Measurements from ENCODE around the gene ZNF732.

Gene ZNF732

GRCh38 chr4:304969-305680, at the start of gene ZNF732:
Gene ZNF732 (minus strand): TSS chr4:305474. CDS start chr4:305310, 164 bp downstream.
- Histone ChIP-seq H3K4me1 (ENCODE audit: insufficient read depth, low read length, severe bottlenecking) (peaks cover 26% of the 10 kb centered on the region), H3K9ac (ENCODE audit: low read length) (no peak within 1 kb of the TSS; the same call in 1 of the 2 replicates), H2AFZ (ENCODE audit: low read length) (no peak within 1 kb of the TSS), H3K9me2 (ENCODE audit: low read depth, low read length) (no peaks in the 10 kb centered on the region), H3K27ac (ENCODE audit: low read depth, low read length, poor library complexity, severe bottlenecking) (peak within 1 kb of the TSS; percentile 94), H3K36me3 (ENCODE audit: insufficient read depth, low read length) (no peaks in the 10 kb centered on the region), H3K9me3 (ENCODE audit: low read length) (no peaks in the 10 kb centered on the region), H3K4me3 (ENCODE audit: low read depth, low read length, poor library complexity, severe bottlenecking) (no peak within 1 kb of the TSS), H4K20me1 (ENCODE audit: insufficient read depth, low read length) (no peaks in the 10 kb centered on the region), H3K79me2 (ENCODE audit: insufficient read depth, low read length) (no peaks in the 10 kb centered on the region), H3F3A (ENCODE audit: insufficient read depth, low read length) (no peaks in the 10 kb centered on the region), H3K4me2 (ENCODE audit: low read length) (no peak within 1 kb of the TSS; the same call in 1 of the 2 replicates), H3K27me3 (ENCODE audit: insufficient read depth, low read length) (no peaks in the 10 kb centered on the region)
- TF ChIP-seq CTCF (IDR thresholded peaks at IDR 0.05; ENCODE audit: low read length) (no peak), EZH2 (IDR thresholded peaks at IDR 0.05; ENCODE audit: borderline replicate concordance, low read length) (no peak)

- peaks cover 43% of the 10 kb centered on the region for H3K79me2 ChIP-seq (ENCODE audit: insufficient read depth, low read length)
- H3K9ac ChIP-seq (ENCODE audit: low read length), result no peak overlapping the region
- no peak overlapping the region for H3K4me3 ChIP-seq (ENCODE audit: low read depth, low read length, poor library complexity, severe bottlenecking)
- H3K9me3 ChIP-seq (ENCODE audit: low read length), result peaks cover 12% of the 10 kb centered on the region; the same call in 1 of the 2 replicates
- H3K9me2 ChIP-seq (ENCODE audit: low read depth, low read length), result no peaks in the 10 kb centered on the region
- H2AFZ ChIP-seq (ENCODE audit: low read length), result no peak overlapping the region
- no peak overlapping the region for H3K4me2 ChIP-seq (ENCODE audit: low read length)
- TF ChIP-seq CTCF (IDR thresholded peaks at IDR 0.05; ENCODE audit: low read length) (no peak), EZH2 (IDR thresholded peaks at IDR 0.05; ENCODE audit: borderline replicate concordance, low read length) (no peak)
- peaks cover 19% of the 10 kb centered on the region for H3K4me1 ChIP-seq (ENCODE audit: insufficient read depth, low read length, severe bottlenecking)
- H3K36me3 ChIP-seq (ENCODE audit: insufficient read depth, low read length), result peaks cover 63% of the 10 kb centered on the region
- H3F3A ChIP-seq (ENCODE audit: insufficient read depth, low read length), result no peaks in the 10 kb centered on the region
- H4K20me1 ChIP-seq (ENCODE audit: insufficient read depth, low read length), result no peaks in the 10 kb centered on the region
- no peak overlapping the region for H3K27ac ChIP-seq (ENCODE audit: low read depth, low read length, poor library complexity, severe bottlenecking)
- H3K27me3 ChIP-seq (ENCODE audit: insufficient read depth, low read length), result no peaks in the 10 kb centered on the region
Observed at GRCh38 chr4:340011-340410, 34.7 kb upstream of the ZNF732 start.

GRCh38 chr4:338759-339097, 33.5 kb upstream of the ZNF732 start:
- Histone ChIP-seq H3K9me2 (ENCODE audit: low read depth, low read length) (no peaks in the 10 kb centered on the region), H3K27ac (ENCODE audit: low read depth, low read length, poor library complexity, severe bottlenecking) (no peak overlapping the region), H4K20me1 (ENCODE audit: insufficient read depth, low read length) (no peaks in the 10 kb centered on the region), H3K27me3 (ENCODE audit: insufficient read depth, low read length) (no peaks in the 10 kb centered on the region), H3K9ac (ENCODE audit: low read length) (no peak overlapping the region; the same call in 1 of the 2 replicates), H2AFZ (ENCODE audit: low read length) (no peak overlapping the region), H3K4me1 (ENCODE audit: insufficient read depth, low read length, severe bottlenecking) (peaks cover 19% of the 10 kb centered on the region), H3K36me3 (ENCODE audit: insufficient read depth, low read length) (peaks cover 54% of the 10 kb centered on the region), H3K79me2 (ENCODE audit: insufficient read depth, low read length) (peaks cover 43% of the 10 kb centered on the region), H3K9me3 (ENCODE audit: low read length) (peaks cover 12% of the 10 kb centered on the region; the same call in 1 of the 2 replicates), H3K4me3 (ENCODE audit: low read depth, low read length, poor library complexity, severe bottlenecking) (peak overlapping the region; percentile 98), H3K4me2 (ENCODE audit: low read length) (peak overlapping the region; percentile 68), H3F3A (ENCODE audit: insufficient read depth, low read length) (no peaks in the 10 kb centered on the region)
- TF ChIP-seq EZH2 (IDR thresholded peaks at IDR 0.05; ENCODE audit: borderline replicate concordance, low read length) (no peak), CTCF (IDR thresholded peaks at IDR 0.05; ENCODE audit: low read length) (no peak)

Data from OCI-LY1 (cell line).